HepG2 (cell line): Measurements from ENCODE around the gene ZNF624. TPM values are rescaled to one million over a fixed set of nuclear protein-coding genes. Genes with fewer than 3 reads are reported as not detected.

Source experiments
- ATM ChIP-seq: fragments of 450-650 bp; IDR thresholded peaks from 2 replicates; pipeline ENCODE4 v1.7.1; 2017; ENCODE audit warnings: mild to moderate bottlenecking, borderline replicate concordance
- HES4 ChIP-seq: sonication (generic); formaldehyde crosslinking; IDR thresholded peaks from 2 replicates; pipeline ENCODE4 v1.9.0; 2021; ENCODE audit warnings: mild to moderate bottlenecking, missing genetic modification reagents, borderline replicate concordance
- USF2 ChIP-seq, 2 experiments: sonication (generic) in 1 of 2; formaldehyde crosslinking in 1 of 2; IDR thresholded peaks; 2 replicates each; pipeline versions ENCODE4 v1.5.1 to v1.6.1; 2011 to 2020; ENCODE audit warnings: borderline replicate concordance in 1 of 2, low read depth in 1 of 2, low read length in 1 of 2, mild to moderate bottlenecking in 1 of 2, missing genetic modification reagents in 1 of 2, moderate library complexity in 1 of 2
- ZBED4 ChIP-seq: sonication (generic); formaldehyde crosslinking; IDR thresholded peaks from 2 replicates; pipeline ENCODE4 v1.4.0; 2020; ENCODE audit warnings: missing genetic modification reagents, borderline replicate concordance
- ZNF232 ChIP-seq: sonication (generic); formaldehyde crosslinking; IDR thresholded peaks from 2 replicates; pipeline ENCODE4 v1.4.0; 2020; ENCODE audit warnings: missing genetic modification reagents, borderline replicate concordance
- ZNF7 ChIP-seq: IDR thresholded peaks from 2 replicates; pipeline ENCODE4 v1.6.1; 2016; ENCODE audit warnings: missing biosample characterization, missing genetic modification reagents
- polyA plus RNA-seq, 8 experiments: library from polyadenylated mRNA; depleted of rRNA in 3 of 8; stranded (reverse) in 7 of 8; unstranded in 1 of 8; fragments of >200 nt; fragmentation: Illumina TruSeq in 4 of 8; extraction: Trizol in 4 of 8; gene quantifications; 2 replicates each; pipeline versions ENCODE4 v1.2.1 to v1.2.3, GENCODE V29; 2011 to 2016; ENCODE audit warnings: low read depth in 4 of 8, missing spikeins in 1 of 8, mixed read lengths in 1 of 8; ENCODE audit not compliant: insufficient read depth in 1 of 8
- total RNA-seq, 5 experiments: library from RNA; depleted of rRNA; stranded (reverse); fragments of >200 nt; fragmentation: Illumina TruSeq; extraction: Trizol; gene quantifications; 2 replicates each; pipeline ENCODE4 v1.2.3, GENCODE V29; 2016; ENCODE audit warnings: low read depth in 1 of 5
- TF ChIP-seq, protein P1 (sequence below): sonication (generic); formaldehyde crosslinking; IDR thresholded peaks from 2 replicates; pipeline ENCODE4 v1.8.1; 2023; ENCODE audit warnings: missing genetic modification reagents, mild to moderate bottlenecking, borderline replicate concordance
- TF ChIP-seq, protein P2 (sequence below): sonication (generic); formaldehyde crosslinking; IDR thresholded peaks from 2 replicates; pipeline ENCODE4 v1.4.0; 2020; ENCODE audit warnings: missing genetic modification reagents
- TF ChIP-seq, protein P3 (sequence below): sonication (generic); formaldehyde crosslinking; IDR thresholded peaks from 2 replicates; pipeline ENCODE4 v1.8.0; 2022; ENCODE audit warnings: mild to moderate bottlenecking, missing genetic modification reagents, moderate library complexity

The ZNF624 gene
- total and polyA plus RNA-seq, 2 of the 13 experiments (the other 11 are each of a cell fraction or from before 2014, with no cell fraction given), result 0.75 to 3.5 TPM

- TF ChIP-seq ZBED4 (CRISPR knock-in tag) (no peak), ZNF232 (CRISPR knock-in tag) (no peak), USF2 (IDR thresholded peaks at IDR 0.05; ENCODE audit: low read depth, low read length) (no peak), USF2 (CRISPR knock-in tag; IDR thresholded peaks at IDR 0.05; ENCODE audit: borderline replicate concordance) (no peak), ATM (no peak), ZNF7 (no peak), HES4 (CRISPR knock-in tag) (no peak)
- TF ChIP-seq, protein P1, sequence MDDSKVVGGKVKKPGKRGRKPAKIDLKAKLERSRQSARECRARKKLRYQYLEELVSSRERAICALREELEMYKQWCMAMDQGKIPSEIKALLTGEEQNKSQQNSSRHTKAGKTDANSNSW, result no peak
- TF ChIP-seq, protein P2, sequence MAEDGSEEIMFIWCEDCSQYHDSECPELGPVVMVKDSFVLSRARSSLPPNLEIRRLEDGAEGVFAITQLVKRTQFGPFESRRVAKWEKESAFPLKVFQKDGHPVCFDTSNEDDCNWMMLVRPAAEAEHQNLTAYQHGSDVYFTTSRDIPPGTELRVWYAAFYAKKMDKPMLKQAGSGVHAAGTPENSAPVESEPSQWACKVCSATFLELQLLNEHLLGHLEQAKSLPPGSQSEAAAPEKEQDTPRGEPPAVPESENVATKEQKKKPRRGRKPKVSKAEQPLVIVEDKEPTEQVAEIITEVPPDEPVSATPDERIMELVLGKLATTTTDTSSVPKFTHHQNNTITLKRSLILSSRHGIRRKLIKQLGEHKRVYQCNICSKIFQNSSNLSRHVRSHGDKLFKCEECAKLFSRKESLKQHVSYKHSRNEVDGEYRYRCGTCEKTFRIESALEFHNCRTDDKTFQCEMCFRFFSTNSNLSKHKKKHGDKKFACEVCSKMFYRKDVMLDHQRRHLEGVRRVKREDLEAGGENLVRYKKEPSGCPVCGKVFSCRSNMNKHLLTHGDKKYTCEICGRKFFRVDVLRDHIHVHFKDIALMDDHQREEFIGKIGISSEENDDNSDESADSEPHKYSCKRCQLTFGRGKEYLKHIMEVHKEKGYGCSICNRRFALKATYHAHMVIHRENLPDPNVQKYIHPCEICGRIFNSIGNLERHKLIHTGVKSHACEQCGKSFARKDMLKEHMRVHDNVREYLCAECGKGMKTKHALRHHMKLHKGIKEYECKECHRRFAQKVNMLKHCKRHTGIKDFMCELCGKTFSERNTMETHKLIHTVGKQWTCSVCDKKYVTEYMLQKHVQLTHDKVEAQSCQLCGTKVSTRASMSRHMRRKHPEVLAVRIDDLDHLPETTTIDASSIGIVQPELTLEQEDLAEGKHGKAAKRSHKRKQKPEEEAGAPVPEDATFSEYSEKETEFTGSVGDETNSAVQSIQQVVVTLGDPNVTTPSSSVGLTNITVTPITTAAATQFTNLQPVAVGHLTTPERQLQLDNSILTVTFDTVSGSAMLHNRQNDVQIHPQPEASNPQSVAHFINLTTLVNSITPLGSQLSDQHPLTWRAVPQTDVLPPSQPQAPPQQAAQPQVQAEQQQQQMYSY, result no peak
- TF ChIP-seq, protein P3, sequence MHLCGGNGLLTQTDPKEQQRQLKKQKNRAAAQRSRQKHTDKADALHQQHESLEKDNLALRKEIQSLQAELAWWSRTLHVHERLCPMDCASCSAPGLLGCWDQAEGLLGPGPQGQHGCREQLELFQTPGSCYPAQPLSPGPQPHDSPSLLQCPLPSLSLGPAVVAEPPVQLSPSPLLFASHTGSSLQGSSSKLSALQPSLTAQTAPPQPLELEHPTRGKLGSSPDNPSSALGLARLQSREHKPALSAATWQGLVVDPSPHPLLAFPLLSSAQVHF (CRISPR knock-in tag), result no peak
Observed at GRCh38 chr17:16584273-16584995, 69.2 kb downstream of the ZNF624 start (continued).
